ENCODE data around the gene FAM111B. TPM values are rescaled to one million over a fixed set of nuclear protein-coding genes. Genes with fewer than 3 reads are reported as not detected.
"Not testable (repeated sequence)": the region's sequence is repeated elsewhere in the genome, so short reads cannot be mapped to it uniquely, and the experiment has no call there.

The FAM111B gene
- total and polyA plus RNA-seq, 3 donors from 2014 or later = 0.24 to 0.81 TPM; not detected in 1

- TF ChIP-seq POLR2A (IDR thresholded peaks at IDR 0.05) = no peak
- no peak for TF ChIP-seq CTCF (IDR thresholded peaks at IDR 0.05)
- 88% methylated on average over 1 of the region's 1 CpG for WGBS, 2 donors
Measured at GRCh38 chr11:59069087-59069486, 38.0 kb upstream of the FAM111B start.

GRCh38 chr11:59076876-59077571 is 30.0 kb upstream of the FAM111B start:
- intact Hi-C loops (cut with DNase I; ENCODE audit: low total_unique reads) = no loop called here
- Histone ChIP-seq H3K4me1 (no peaks in the 10 kb centered on the region), H3K36me3 (ENCODE audit: low read depth, missing control alignments) (no peaks in the 10 kb centered on the region), H3K27me3 (no peaks in the 10 kb centered on the region), H3K27ac (no peak overlapping the region), H3K9me3 (no peaks in the 10 kb centered on the region), H3K4me3 (no peak overlapping the region)
- no peak for DNase-seq
- TF ChIP-seq CTCF (IDR thresholded peaks at IDR 0.05) (no peak), POLR2A (IDR thresholded peaks at IDR 0.05) (no peak)
- WGBS, 2 donors = 85 to 95% methylated on average over 7 to 8 of the region's 8 CpGs

More at GRCh38 chr11:59069087-59069486, 38.0 kb upstream of the FAM111B start:
- DNase-seq = no peak
- Histone ChIP-seq H3K36me3 (ENCODE audit: low read depth, missing control alignments) (no peaks in the 10 kb centered on the region), H3K27ac (no peak overlapping the region), H3K9me3 (no peaks in the 10 kb centered on the region), H3K4me1 (no peaks in the 10 kb centered on the region), H3K4me3 (no peak overlapping the region), H3K27me3 (no peaks in the 10 kb centered on the region)
- intact Hi-C loops (cut with DNase I; ENCODE audit: low total_unique reads) = no loop called here

- Histone ChIP-seq H3K4me3 (no peak overlapping the region), H3K36me3 (ENCODE audit: low read depth, missing control alignments) (no peaks in the 10 kb centered on the region), H3K4me1 (no peaks in the 10 kb centered on the region), H3K9me3 (no peaks in the 10 kb centered on the region), H3K27ac (no peak overlapping the region), H3K27me3 (no peaks in the 10 kb centered on the region)
- no peak for TF ChIP-seq POLR2A (IDR thresholded peaks at IDR 0.05)
- no peak for TF ChIP-seq CTCF (IDR thresholded peaks at IDR 0.05)
- 82 to 87% methylated on average over 2 of the region's 2 CpGs for WGBS, 2 donors
- DNase-seq = no peak
- intact Hi-C loops (cut with DNase I; ENCODE audit: low total_unique reads) = no loop called here
Measured at GRCh38 chr11:59078435-59078834, 28.6 kb upstream of the FAM111B start.

- H3K36me3 ChIP-seq (ENCODE audit: low read depth, missing control alignments) = no peaks in the 10 kb centered on the region
- H3K4me1 ChIP-seq = no peaks in the 10 kb centered on the region
- intact Hi-C loops (cut with DNase I; ENCODE audit: low total_unique reads) = no loop called here
- no peak overlapping the region for H3K27ac ChIP-seq
- TF ChIP-seq CTCF (IDR thresholded peaks at IDR 0.05) (no peak), POLR2A (IDR thresholded peaks at IDR 0.05) (no peak)
- no peak overlapping the region for H3K4me3 ChIP-seq
- no peaks in the 10 kb centered on the region for H3K27me3 ChIP-seq
- WGBS, 2 donors = 71 to 81% methylated on average over 1 of the region's 1 CpG
- no peaks in the 10 kb centered on the region for H3K9me3 ChIP-seq
- no peak for DNase-seq
Measured at GRCh38 chr11:59079086-59079485, 28.0 kb upstream of the FAM111B start.

GRCh38 chr11:59080421-59080820 is 26.6 kb upstream of the FAM111B start:
- H3K27ac ChIP-seq; DNase-seq; H3K27me3 ChIP-seq; H3K9me3 ChIP-seq; intact Hi-C loops (cut with DNase I; ENCODE audit: low total_unique reads); H3K36me3 ChIP-seq (ENCODE audit: low read depth, missing control alignments); H3K4me3 ChIP-seq; H3K4me1 ChIP-seq: not testable (repeated sequence)
- WGBS, 2 donors = 89 to 100% methylated on average over 1 to 2 of the region's 2 CpGs

- H3K27ac ChIP-seq; DNase-seq; intact Hi-C loops (cut with DNase I; ENCODE audit: low total_unique reads); H3K27me3 ChIP-seq; H3K4me3 ChIP-seq; H3K36me3 ChIP-seq (ENCODE audit: low read depth, missing control alignments); H3K4me1 ChIP-seq; H3K9me3 ChIP-seq: not testable (repeated sequence)
- 74 to 75% methylated on average over 3 to 4 of the region's 4 CpGs for WGBS, 2 donors
Measured at GRCh38 chr11:59081430-59082020, 25.5 kb upstream of the FAM111B start.

GRCh38 chr11:59086007-59086406 is 21.0 kb upstream of the FAM111B start, which contains the start of gene GLYATL1B:
Gene GLYATL1B, plus strand, starts transcription at chr11:59086307. Its CDS starts 0 bp downstream, at chr11:59086307.
- H3K27me3 ChIP-seq; H3K36me3 ChIP-seq (ENCODE audit: low read depth, missing control alignments); H3K27ac ChIP-seq; H3K4me1 ChIP-seq; H3K9me3 ChIP-seq; DNase-seq; intact Hi-C loops (cut with DNase I; ENCODE audit: low total_unique reads); H3K4me3 ChIP-seq: not testable (repeated sequence)
- 90 to 93% methylated on average over 5 of the region's 5 CpGs for WGBS, 2 donors

Measured in testis (tissue), 3 donors.